ENCODE data around the gene CMKLR1. TPM values are rescaled to one million over a fixed set of nuclear protein-coding genes. Genes with fewer than 3 reads are reported as not detected.

Gene CMKLR1
- total RNA-seq, 2 experiments from 2014 or later = not detected

GRCh38 chr12:108373111-108373510, 34.0 kb upstream of the CMKLR1 start:
- peaks cover 6% of the 10 kb centered on the region for H3K27me3 Mint-ChIP-seq
- no peak overlapping the region for H3K27ac Mint-ChIP-seq
- DNase-seq = no peak
- POLR2A ChIA-PET = no interaction called here
- no peak overlapping the region for H3K4me3 Mint-ChIP-seq
- no peaks in the 10 kb centered on the region for H3K4me1 Mint-ChIP-seq (ENCODE audit: low read depth)
- intact Hi-C loops (cut with micrococcal nuclease) = no loop called here
- CTCF ChIA-PET = interaction anchor here (1.2 kb wide), 1 partner anchor 11 kb away, joined by 3 read pairs; no protein-coding TSS in a partner anchor
- H3K36me3 Mint-ChIP-seq = no peaks in the 10 kb centered on the region
- H3K9me3 Mint-ChIP-seq = peaks cover 44% of the 10 kb centered on the region

- peaks cover 33% of the 10 kb centered on the region for H3K9me3 Mint-ChIP-seq
- peaks cover 6% of the 10 kb centered on the region for H3K27me3 Mint-ChIP-seq
- POLR2A ChIA-PET = no interaction called here
- CTCF ChIA-PET = no interaction called here
- H3K27ac Mint-ChIP-seq = no peak overlapping the region
- no peaks in the 10 kb centered on the region for H3K4me1 Mint-ChIP-seq (ENCODE audit: low read depth)
- H3K4me3 Mint-ChIP-seq = no peak overlapping the region
- no peaks in the 10 kb centered on the region for H3K36me3 Mint-ChIP-seq
- no peak for DNase-seq
- intact Hi-C loops (cut with micrococcal nuclease) = no loop called here
These were observed 32.8 kb upstream of the CMKLR1 start for GRCh38 chr12:108371801-108372344.

GRCh38 chr12:108370415-108370814, 31.3 kb upstream of the CMKLR1 start:
- intact Hi-C loops (cut with micrococcal nuclease) = no loop called here
- ChIA-PET CTCF (no interaction called here), POLR2A (no interaction called here)
- Mint-ChIP-seq H3K36me3 (no peaks in the 10 kb centered on the region), H3K9me3 (peaks cover 21% of the 10 kb centered on the region), H3K27ac (no peak overlapping the region), H3K27me3 (peaks cover 5% of the 10 kb centered on the region), H3K4me1 (ENCODE audit: low read depth) (no peaks in the 10 kb centered on the region), H3K4me3 (no peak overlapping the region)
- no peak for DNase-seq

- Mint-ChIP-seq H3K27ac (no peak overlapping the region), H3K9me3 (peaks cover 20% of the 10 kb centered on the region), H3K4me1 (ENCODE audit: low read depth) (no peaks in the 10 kb centered on the region), H3K27me3 (peaks cover 5% of the 10 kb centered on the region), H3K36me3 (no peaks in the 10 kb centered on the region), H3K4me3 (no peak overlapping the region)
- no peak for DNase-seq
- CTCF ChIA-PET = no interaction called here
- POLR2A ChIA-PET = no interaction called here
- intact Hi-C loops (cut with micrococcal nuclease) = no loop called here
These were observed 30.8 kb upstream of the CMKLR1 start for GRCh38 chr12:108369736-108370396.

DNA sequence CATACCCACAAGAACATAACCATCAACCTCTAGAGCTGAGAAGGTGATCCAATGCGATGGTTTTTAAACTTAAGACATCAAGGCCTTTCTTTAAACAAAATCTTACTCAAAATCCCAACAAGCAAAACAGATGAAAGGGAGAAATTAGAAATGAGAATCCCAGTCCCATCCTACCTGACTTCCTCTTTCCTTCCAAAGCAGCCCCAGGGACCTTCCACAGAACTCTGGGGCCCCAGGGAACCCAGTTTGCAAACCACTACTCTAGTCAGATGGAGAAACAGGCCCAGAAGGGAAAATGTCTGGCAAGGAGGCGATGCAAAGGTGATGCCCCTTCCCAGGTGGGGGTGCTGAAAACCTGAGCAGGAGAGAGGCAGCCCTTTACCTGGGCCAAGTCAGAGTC, 29.0 kb upstream of the CMKLR1 start:
- Mint-ChIP-seq H3K27ac (no peak overlapping the region), H3K4me1 (ENCODE audit: low read depth) (no peaks in the 10 kb centered on the region), H3K36me3 (no peaks in the 10 kb centered on the region), H3K27me3 (peaks cover 5% of the 10 kb centered on the region), H3K4me3 (no peak overlapping the region), H3K9me3 (peaks cover 5% of the 10 kb centered on the region)
- CTCF ChIA-PET = no interaction called here
- POLR2A ChIA-PET = no interaction called here
- intact Hi-C loops (cut with micrococcal nuclease) = no loop called here
- DNase-seq = no peak

GRCh38 chr12:108367436-108367835, 28.3 kb upstream of the CMKLR1 start:
- Mint-ChIP-seq H3K4me1 (ENCODE audit: low read depth) (no peaks in the 10 kb centered on the region), H3K4me3 (no peak overlapping the region), H3K9me3 (peaks cover under 1% of the 10 kb centered on the region), H3K36me3 (no peaks in the 10 kb centered on the region), H3K27me3 (peaks cover 5% of the 10 kb centered on the region), H3K27ac (no peak overlapping the region)
- intact Hi-C loops (cut with micrococcal nuclease) = no loop called here
- no peak for DNase-seq
- POLR2A ChIA-PET = interaction anchor here (0.6 kb wide), 1 partner anchor 1544 kb away, joined by 5 read pairs; no protein-coding TSS in a partner anchor
- CTCF ChIA-PET = no interaction called here

- intact Hi-C loops (cut with micrococcal nuclease) = no loop called here
- Mint-ChIP-seq H3K27me3 (no peaks in the 10 kb centered on the region), H3K4me1 (ENCODE audit: low read depth) (no peaks in the 10 kb centered on the region), H3K36me3 (no peaks in the 10 kb centered on the region), H3K9me3 (no peaks in the 10 kb centered on the region), H3K4me3 (no peak overlapping the region), H3K27ac (no peak overlapping the region)
- POLR2A ChIA-PET = no interaction called here
- CTCF ChIA-PET = no interaction called here
- no peak for DNase-seq
These were observed 26.2 kb upstream of the CMKLR1 start for GRCh38 chr12:108365324-108365723.

- no peak for DNase-seq
- intact Hi-C loops (cut with micrococcal nuclease) = no loop called here
- no peak overlapping the region for H3K4me3 Mint-ChIP-seq
- H3K9me3 Mint-ChIP-seq = no peaks in the 10 kb centered on the region
- ChIA-PET CTCF (no interaction called here), POLR2A (no interaction called here)
- no peaks in the 10 kb centered on the region for H3K36me3 Mint-ChIP-seq
- no peak overlapping the region for H3K27ac Mint-ChIP-seq
- H3K4me1 Mint-ChIP-seq (ENCODE audit: low read depth) = no peaks in the 10 kb centered on the region
- no peaks in the 10 kb centered on the region for H3K27me3 Mint-ChIP-seq
These were observed 25.8 kb upstream of the CMKLR1 start for GRCh38 chr12:108364879-108365278.

DNA sequence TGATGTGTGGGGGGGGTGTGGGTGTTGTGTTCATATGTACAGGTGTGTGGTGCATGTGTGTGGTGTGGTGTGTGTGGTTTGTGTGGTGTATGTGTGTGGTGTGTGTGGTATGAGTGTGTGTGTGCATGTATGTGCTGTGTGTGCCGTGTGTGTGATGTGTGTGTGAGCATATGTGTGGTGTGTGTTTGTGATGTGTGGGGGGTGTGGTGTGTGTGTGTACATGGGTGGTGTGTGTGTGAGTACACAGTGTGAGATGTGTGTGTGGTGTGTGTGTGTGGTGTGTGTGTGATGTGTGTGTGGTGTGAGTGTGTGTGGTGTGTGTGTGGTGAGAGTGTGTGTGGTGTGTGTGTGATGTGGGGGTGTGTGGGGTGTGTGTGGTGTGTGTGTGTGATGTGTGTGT, 24.5 kb upstream of the CMKLR1 start:
- Mint-ChIP-seq H3K27me3 (peaks cover 2% of the 10 kb centered on the region), H3K36me3 (no peaks in the 10 kb centered on the region)

DNA sequence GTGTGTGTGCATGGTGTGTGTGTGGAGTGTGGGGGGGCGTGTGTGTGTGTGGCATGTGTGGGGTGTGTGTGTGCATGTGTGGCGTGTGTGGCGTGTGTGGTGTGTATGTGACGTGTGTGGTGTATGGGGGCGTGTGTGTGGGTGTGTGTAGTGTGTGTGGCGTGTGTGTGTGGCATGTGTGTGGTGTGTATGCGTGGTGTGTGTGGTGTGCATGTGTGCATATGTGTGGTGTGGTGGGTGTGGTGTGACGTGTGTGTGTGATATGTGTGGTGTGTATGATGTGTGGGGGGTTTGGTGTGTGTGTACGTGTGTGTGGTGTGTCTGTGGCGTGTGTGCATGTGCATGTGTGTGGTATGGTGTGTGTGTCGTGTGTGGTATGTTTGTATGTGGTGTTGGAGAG, 24.1 kb upstream of the CMKLR1 start:
- ChIA-PET CTCF (no interaction called here), POLR2A (no interaction called here)
- Mint-ChIP-seq H3K36me3 (no peaks in the 10 kb centered on the region), H3K27me3 (peaks cover 2% of the 10 kb centered on the region), H3K4me1 (ENCODE audit: low read depth) (no peaks in the 10 kb centered on the region), H3K9me3 (no peaks in the 10 kb centered on the region), H3K27ac (no peak overlapping the region), H3K4me3 (no peak overlapping the region)
- intact Hi-C loops (cut with micrococcal nuclease) = no loop called here
- no peak for DNase-seq

More for the DNA sequence above, 24.5 kb upstream of the CMKLR1 start:
- POLR2A ChIA-PET = no interaction called here
- no peak overlapping the region for H3K27ac Mint-ChIP-seq
- H3K4me1 Mint-ChIP-seq (ENCODE audit: low read depth) = no peaks in the 10 kb centered on the region
- no peak for DNase-seq
- intact Hi-C loops (cut with micrococcal nuclease) = no loop called here
- no peak overlapping the region for H3K4me3 Mint-ChIP-seq
- CTCF ChIA-PET = no interaction called here
- H3K9me3 Mint-ChIP-seq = no peaks in the 10 kb centered on the region

DNA sequence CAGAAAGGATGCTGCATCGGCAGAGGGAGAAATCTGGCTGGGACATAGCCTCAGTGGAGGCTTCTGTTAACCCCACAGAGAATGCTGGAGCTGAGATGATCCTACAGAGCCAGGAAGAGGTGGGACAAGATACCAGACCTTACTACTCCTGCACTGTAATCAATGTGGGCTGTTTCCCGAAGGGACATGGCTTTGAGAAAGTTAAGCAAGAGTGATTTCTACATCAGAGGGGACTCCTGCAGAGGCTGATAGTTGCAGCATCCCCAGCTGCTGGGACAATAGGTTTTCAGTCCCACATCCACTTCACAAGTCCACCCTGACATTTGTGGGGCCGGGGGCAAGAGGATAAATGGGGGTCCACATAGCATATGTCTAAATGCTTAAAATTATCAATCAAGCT, 22.5 kb upstream of the CMKLR1 start:
- CTCF ChIA-PET = no interaction called here
- Mint-ChIP-seq H3K27ac (no peak overlapping the region), H3K9me3 (no peaks in the 10 kb centered on the region), H3K4me1 (ENCODE audit: low read depth) (no peaks in the 10 kb centered on the region), H3K27me3 (peaks cover 6% of the 10 kb centered on the region), H3K4me3 (no peak overlapping the region), H3K36me3 (no peaks in the 10 kb centered on the region)
- POLR2A ChIA-PET = no interaction called here
- no peak for DNase-seq
- intact Hi-C loops (cut with micrococcal nuclease) = no loop called here

- POLR2A ChIA-PET = no interaction called here
- Mint-ChIP-seq H3K36me3 (no peaks in the 10 kb centered on the region), H3K9me3 (no peaks in the 10 kb centered on the region), H3K4me3 (no peak overlapping the region), H3K27ac (no peak overlapping the region), H3K27me3 (peaks cover 6% of the 10 kb centered on the region), H3K4me1 (ENCODE audit: low read depth) (no peaks in the 10 kb centered on the region)
- CTCF ChIA-PET = no interaction called here
- intact Hi-C loops (cut with micrococcal nuclease) = no loop called here
- DNase-seq = no peak
These were observed 21.4 kb upstream of the CMKLR1 start for GRCh38 chr12:108360487-108360886.

GRCh38 chr12:108360057-108360456, 20.9 kb upstream of the CMKLR1 start:
- no peak overlapping the region for H3K27ac Mint-ChIP-seq
- no peak for DNase-seq
- H3K9me3 Mint-ChIP-seq = no peaks in the 10 kb centered on the region
- no peaks in the 10 kb centered on the region for H3K36me3 Mint-ChIP-seq
- no peak overlapping the region for H3K4me3 Mint-ChIP-seq
- ChIA-PET POLR2A (no interaction called here), CTCF (no interaction called here)
- intact Hi-C loops (cut with micrococcal nuclease) = no loop called here
- H3K4me1 Mint-ChIP-seq (ENCODE audit: low read depth) = no peaks in the 10 kb centered on the region
- H3K27me3 Mint-ChIP-seq = peaks cover 8% of the 10 kb centered on the region

All from activated CD4-positive, alpha-beta memory T cell treated with anti-CD3 and anti-CD28 coated beads for 36 hours (primary cell).